A549 (cell line): ENCODE results near the gene OVCH1. TPM values are rescaled to one million over a fixed set of nuclear protein-coding genes. Genes with fewer than 3 reads are reported as not detected.

Experiments used
- ATAC-seq, 2 experiments: fragments of 200-7000 bp in 1 of 2; fragments of >200 bp in 1 of 2; cut with Nextera tagmentation in 1 of 2; cut with Tn5 transposase in 1 of 2; 3 replicates each; pipeline versions ENCODE4 v1.8.0 to v1.9.1; 2018 to 2020; ENCODE audit warnings: mild to moderate bottlenecking in 1 of 2, moderate library complexity in 1 of 2
- CTCF ChIA-PET: fragments of 300-600 bp; sonication (Branson Sonifier 250); formaldehyde crosslinking; extraction: SDS; loops from one replicate; lab custom pipeline; 2021; ENCODE audit warnings: antibody characterized with exemption, inconsistent platforms; lab: Yijun Ruan, JAX
- POLR2A ChIA-PET: fragments of 350-600 bp; formaldehyde crosslinking; extraction: SDS; loops from one replicate; lab custom pipeline; 2021; ENCODE audit warnings: antibody characterized with exemption, inconsistent platforms; lab: Yijun Ruan, JAX
- DNase-seq, 2 experiments: peaks; one replicate each; pipeline versions ENCODE4 v3.0.0 to v3.0.0-alpha.2; 2011 to 2016; ENCODE audit warnings: low read depth in 1 of 2, low spot score in 1 of 2
- FAIRE-seq: peaks from 2 replicates; lab custom pipeline; 2011; peaks lifted over from hg19 to GRCh38; lab: Jason Lieb, UNC
- H3K27ac ChIP-seq, 2 experiments: fragments of >200 bp; sonication (Bioruptor Twin); formaldehyde crosslinking; 3 replicates each; pipeline ENCODE4 v1.5.1; 2016 to 2017
- H3K4me1 ChIP-seq: fragments of >200 bp; sonication (Bioruptor Twin); formaldehyde crosslinking; 3 replicates; pipeline ENCODE4 v1.6.1; 2016
- H3K4me2 ChIP-seq: fragments of >200 bp; sonication (Bioruptor Twin); formaldehyde crosslinking; 3 replicates; pipeline ENCODE4 v1.6.1; 2016
- H3K4me3 ChIP-seq: fragments of >200 bp; sonication (Bioruptor Twin); formaldehyde crosslinking; 3 replicates; pipeline ENCODE4 v1.5.1; 2016
- H3K9me3 ChIP-seq: fragments of >200 bp; sonication (Bioruptor Twin); formaldehyde crosslinking; 3 replicates; pipeline ENCODE4 v1.6.1; 2016
- BHLHE40 ChIP-seq: IDR thresholded peaks from 2 replicates; pipeline ENCODE4 v1.6.1; 2012; ENCODE audit warnings: low read depth, low read length, inconsistent platforms
- CHD2 ChIP-seq: fragments of 150-350 bp; IDR thresholded peaks from 2 replicates; pipeline ENCODE4 v1.6.1; 2014; ENCODE audit warnings: low read length; ENCODE audit not compliant: partially characterized antibody
- CHD4 ChIP-seq: fragments of 200-600 bp; sonication (generic); IDR thresholded peaks from 2 replicates; pipeline ENCODE4 v1.6.1; 2016; ENCODE audit warnings: antibody characterized with exemption, mild to moderate bottlenecking, borderline replicate concordance
- EHMT2 ChIP-seq: fragments of 200-600 bp; sonication (generic); IDR thresholded peaks from 2 replicates; pipeline ENCODE4 v1.6.1; 2016; ENCODE audit warnings: antibody characterized with exemption, low read depth, mild to moderate bottlenecking, moderate library complexity
- EP300 ChIP-seq, 2 experiments: fragments of >200 bp; sonication (Bioruptor Twin); formaldehyde crosslinking; IDR thresholded peaks; 2 replicates in 1 of 2; 3 replicates in 1 of 2; pipeline ENCODE4 v1.6.1; 2016 to 2017
- FOSL2 ChIP-seq, 2 experiments: fragments of 450-650 bp in 1 of 2; fragments of >200 bp in 1 of 2; sonication (Bioruptor Twin) in 1 of 2; formaldehyde crosslinking; IDR thresholded peaks; 2 replicates each; pipeline versions ENCODE4 v1.5.0 to v1.6.1; 2016 to 2020; ENCODE audit warnings: mild to moderate bottlenecking in 1 of 2, moderate library complexity in 1 of 2
- GATA3 ChIP-seq: IDR thresholded peaks from 2 replicates; pipeline ENCODE4 v1.6.1; 2012; ENCODE audit warnings: borderline replicate concordance
- HDAC2 ChIP-seq: fragments of 200-600 bp; sonication (generic); IDR thresholded peaks from 2 replicates; pipeline ENCODE4 v1.6.1; 2016
- JUN ChIP-seq, 2 experiments: fragments of >200 bp; sonication (Bioruptor Twin); formaldehyde crosslinking; IDR thresholded peaks; 2 replicates in 1 of 2; 3 replicates in 1 of 2; pipeline ENCODE4 v1.6.1; 2016 to 2017
- KDM1A ChIP-seq: fragments of 200-600 bp; sonication (generic); IDR thresholded peaks from 2 replicates; pipeline ENCODE4 v1.6.1; 2016; ENCODE audit warnings: low read depth, mild to moderate bottlenecking
- MYC ChIP-seq: IDR thresholded peaks from 2 replicates; pipeline ENCODE4 v1.6.1; 2012; ENCODE audit warnings: mild to moderate bottlenecking, inconsistent platforms, low read length, improper control_type of control experiment, borderline replicate concordance
- NR3C1 ChIP-seq: fragments of >200 bp; sonication (Bioruptor Twin); formaldehyde crosslinking; IDR thresholded peaks from 3 replicates; pipeline ENCODE4 v1.6.1; 2017
- POLR2A ChIP-seq: IDR thresholded peaks from 2 replicates; pipeline ENCODE4 v1.6.1; 2012; ENCODE audit warnings: mild to moderate bottlenecking, low read length
- RAD21 ChIP-seq, 2 experiments: fragments of >200 bp in 1 of 2; sonication (Bioruptor Twin) in 1 of 2; formaldehyde crosslinking in 1 of 2; IDR thresholded peaks in 1 of 2; conservative IDR thresholded peaks in 1 of 2; 2 replicates in 1 of 2; 3 replicates in 1 of 2; pipeline ENCODE4 v1.6.1; 2012 to 2018; ENCODE audit warnings: inconsistent platforms in 1 of 2
- RARB ChIP-seq: fragments of 250-450 bp; sonication (Bioruptor Pico); IDR thresholded peaks from 2 replicates; pipeline ENCODE4 v1.8.0; 2021; ENCODE audit warnings: mild to moderate bottlenecking, moderate library complexity
- RFX5 ChIP-seq: fragments of 450-650 bp; IDR thresholded peaks from 2 replicates; pipeline ENCODE4 v1.7.1; 2014; ENCODE audit warnings: antibody characterized with exemption, mild to moderate bottlenecking, moderate library complexity
- SMC3 ChIP-seq: fragments of >200 bp; sonication (Bioruptor Twin); formaldehyde crosslinking; IDR thresholded peaks from 3 replicates; pipeline ENCODE4 v1.6.1; 2018; ENCODE audit warnings: inconsistent platforms
- SREBF2 ChIP-seq: fragments of 450-650 bp; IDR thresholded peaks from 2 replicates; pipeline ENCODE4 v1.6.1; 2014; ENCODE audit warnings: mild to moderate bottlenecking, moderate library complexity
- ZC3H11A ChIP-seq: fragments of 450-650 bp; IDR thresholded peaks from 2 replicates; pipeline ENCODE4 v1.6.1; 2014; ENCODE audit warnings: antibody characterized with exemption, mild to moderate bottlenecking
- ZSCAN20 ChIP-seq: fragments of 250-450 bp; sonication (Bioruptor Pico); IDR thresholded peaks from 2 replicates; pipeline ENCODE4 v1.8.0; 2022; ENCODE audit warnings: mild to moderate bottlenecking, moderate library complexity
- WGBS: methylation state at CpG from one replicate; pipeline ENCODE4 v1.1.6; 2017; ENCODE audit errors: missing lambda C conversion rate; 5-methylcytosine and 5-hydroxymethylcytosine counted together
- polyA plus RNA-seq, 4 experiments: library from polyadenylated mRNA; depleted of rRNA in 3 of 4; stranded (reverse); fragments of >200 nt; fragmentation: RNase III in 1 of 4; extraction: RNeasy Plus Mini Kit Qiagen cat#74134 plus additional on column Dnase treatment in 1 of 4; gene quantifications; 2 replicates in 3 of 4; 3 replicates in 1 of 4; pipeline ENCODE4 v1.2.3, GENCODE V29; 2011 to 2017
- TF ChIP-seq, protein P1 (sequence below): fragments of >200 bp; sonication (Bioruptor Twin); formaldehyde crosslinking; IDR thresholded peaks from 2 replicates; pipeline ENCODE4 v1.6.1; 2016
- TF ChIP-seq, protein P2 (sequence below): fragments of 150-350 bp; IDR thresholded peaks from 2 replicates; pipeline ENCODE4 v1.6.1; 2014; ENCODE audit warnings: low read depth, mild to moderate bottlenecking, low read length
- TF ChIP-seq, protein P3 (sequence below): fragments of 200-600 bp; sonication (generic); IDR thresholded peaks from 2 replicates; pipeline ENCODE4 v1.6.1; 2016; ENCODE audit warnings: antibody characterized with exemption, mild to moderate bottlenecking, moderate library complexity
- TF ChIP-seq, protein P4 (sequence below): IDR thresholded peaks from 2 replicates; pipeline ENCODE4 v1.6.1; 2012
- TF ChIP-seq, protein P5 (sequence below): IDR thresholded peaks from 2 replicates; pipeline ENCODE4 v1.6.1; 2012; ENCODE audit warnings: low read depth, borderline replicate concordance

OVCH1 gene
- polyA plus RNA-seq, 2 of the 4 experiments (the other 2 are of a cell fraction): not detected

DNA sequence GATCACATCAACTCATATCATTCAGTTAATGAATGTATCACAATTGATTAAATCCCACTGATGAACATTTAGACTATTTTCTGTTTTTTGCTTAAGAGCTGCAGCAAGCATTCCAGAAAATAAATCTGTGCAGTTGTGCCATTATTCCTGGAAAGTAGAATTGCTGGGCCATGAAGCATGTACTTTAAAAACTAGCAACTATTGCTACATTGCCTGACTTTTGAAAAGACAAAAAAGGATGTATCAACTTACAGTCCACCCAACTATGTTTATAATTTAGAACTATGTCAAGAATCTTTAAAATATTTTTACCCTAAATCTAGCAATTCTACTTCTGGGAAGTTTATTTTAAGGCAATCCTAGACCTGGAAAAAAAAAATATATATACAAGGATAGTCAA, 83.1 kb downstream of the OVCH1 start (continued):
- TF ChIP-seq BHLHE40: no peak
- TF ChIP-seq, protein P1, sequence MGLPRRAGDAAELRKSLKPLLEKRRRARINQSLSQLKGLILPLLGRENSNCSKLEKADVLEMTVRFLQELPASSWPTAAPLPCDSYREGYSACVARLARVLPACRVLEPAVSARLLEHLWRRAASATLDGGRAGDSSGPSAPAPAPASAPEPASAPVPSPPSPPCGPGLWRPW: no peak

DNA sequence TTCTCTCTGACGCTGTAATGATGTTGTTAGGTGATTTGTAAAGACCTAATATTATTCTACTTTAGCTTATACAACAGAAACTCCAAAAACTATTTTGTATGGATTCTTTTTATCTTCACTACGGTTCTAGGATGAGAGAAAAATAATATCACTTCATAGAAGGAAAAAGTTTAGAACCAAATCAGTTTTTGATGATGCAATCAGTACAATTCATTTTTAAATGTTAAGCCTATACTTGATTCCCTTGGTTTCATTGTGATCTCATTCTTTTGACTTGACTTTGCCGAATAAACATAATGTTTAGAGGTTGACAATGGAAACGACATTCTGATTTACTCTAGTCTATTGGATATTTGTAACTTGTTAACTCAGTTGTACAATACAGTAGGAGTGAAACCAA, 91.9 kb downstream of the OVCH1 start:
- Histone ChIP-seq H3K9me3 (no peaks in the 10 kb centered on the region), H3K4me3 (no peak overlapping the region), H3K4me1 (no peaks in the 10 kb centered on the region), H3K4me2 (no peak overlapping the region), H3K27ac (no peak overlapping the region)
- POLR2A ChIA-PET: no interaction called here
- no peak for FAIRE-seq
- DNase-seq: no peak
- CTCF ChIA-PET: no interaction called here
- no peak for ATAC-seq
- WGBS: 12% methylated on average over 4 of the region's 4 CpGs
- TF ChIP-seq RFX5: no peak

DNA sequence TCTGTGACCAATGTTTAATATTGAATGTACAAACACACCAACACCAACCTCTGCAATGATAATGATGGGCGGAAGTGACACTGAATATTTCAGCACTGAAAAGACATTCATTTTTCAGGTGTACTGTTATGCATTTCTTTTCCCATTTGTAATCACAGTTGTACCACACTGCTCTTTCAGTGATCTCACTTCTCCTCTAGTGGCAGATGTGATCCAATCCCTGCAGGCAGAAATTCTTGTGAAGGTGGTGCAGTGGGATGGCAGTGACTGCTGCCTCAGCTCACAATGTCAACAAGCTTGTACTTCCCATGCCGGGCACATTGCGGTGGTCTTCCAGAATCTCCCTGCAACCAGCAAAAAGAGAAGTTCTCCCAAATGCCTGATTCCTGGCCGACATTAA, 93.5 kb downstream of the OVCH1 start:
- Histone ChIP-seq H3K9me3 (no peaks in the 10 kb centered on the region), H3K27ac (no peak overlapping the region)
- TF ChIP-seq FOSL2 (IDR thresholded peaks at IDR 0.05) (no peak), FOSL2 (CRISPR knock-in tag; IDR thresholded peaks at IDR 0.05) (no peak), SMC3 (no peak), EHMT2 (no peak), HDAC2 (no peak), ZSCAN20 (CRISPR knock-in tag) (no peak), CHD2 (no peak), MYC (no peak), BHLHE40 (no peak), RFX5 (no peak), POLR2A (no peak), SREBF2 (no peak)
- TF ChIP-seq, protein P2, sequence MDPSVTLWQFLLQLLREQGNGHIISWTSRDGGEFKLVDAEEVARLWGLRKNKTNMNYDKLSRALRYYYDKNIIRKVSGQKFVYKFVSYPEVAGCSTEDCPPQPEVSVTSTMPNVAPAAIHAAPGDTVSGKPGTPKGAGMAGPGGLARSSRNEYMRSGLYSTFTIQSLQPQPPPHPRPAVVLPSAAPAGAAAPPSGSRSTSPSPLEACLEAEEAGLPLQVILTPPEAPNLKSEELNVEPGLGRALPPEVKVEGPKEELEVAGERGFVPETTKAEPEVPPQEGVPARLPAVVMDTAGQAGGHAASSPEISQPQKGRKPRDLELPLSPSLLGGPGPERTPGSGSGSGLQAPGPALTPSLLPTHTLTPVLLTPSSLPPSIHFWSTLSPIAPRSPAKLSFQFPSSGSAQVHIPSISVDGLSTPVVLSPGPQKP: no peak
- TF ChIP-seq, protein P3, sequence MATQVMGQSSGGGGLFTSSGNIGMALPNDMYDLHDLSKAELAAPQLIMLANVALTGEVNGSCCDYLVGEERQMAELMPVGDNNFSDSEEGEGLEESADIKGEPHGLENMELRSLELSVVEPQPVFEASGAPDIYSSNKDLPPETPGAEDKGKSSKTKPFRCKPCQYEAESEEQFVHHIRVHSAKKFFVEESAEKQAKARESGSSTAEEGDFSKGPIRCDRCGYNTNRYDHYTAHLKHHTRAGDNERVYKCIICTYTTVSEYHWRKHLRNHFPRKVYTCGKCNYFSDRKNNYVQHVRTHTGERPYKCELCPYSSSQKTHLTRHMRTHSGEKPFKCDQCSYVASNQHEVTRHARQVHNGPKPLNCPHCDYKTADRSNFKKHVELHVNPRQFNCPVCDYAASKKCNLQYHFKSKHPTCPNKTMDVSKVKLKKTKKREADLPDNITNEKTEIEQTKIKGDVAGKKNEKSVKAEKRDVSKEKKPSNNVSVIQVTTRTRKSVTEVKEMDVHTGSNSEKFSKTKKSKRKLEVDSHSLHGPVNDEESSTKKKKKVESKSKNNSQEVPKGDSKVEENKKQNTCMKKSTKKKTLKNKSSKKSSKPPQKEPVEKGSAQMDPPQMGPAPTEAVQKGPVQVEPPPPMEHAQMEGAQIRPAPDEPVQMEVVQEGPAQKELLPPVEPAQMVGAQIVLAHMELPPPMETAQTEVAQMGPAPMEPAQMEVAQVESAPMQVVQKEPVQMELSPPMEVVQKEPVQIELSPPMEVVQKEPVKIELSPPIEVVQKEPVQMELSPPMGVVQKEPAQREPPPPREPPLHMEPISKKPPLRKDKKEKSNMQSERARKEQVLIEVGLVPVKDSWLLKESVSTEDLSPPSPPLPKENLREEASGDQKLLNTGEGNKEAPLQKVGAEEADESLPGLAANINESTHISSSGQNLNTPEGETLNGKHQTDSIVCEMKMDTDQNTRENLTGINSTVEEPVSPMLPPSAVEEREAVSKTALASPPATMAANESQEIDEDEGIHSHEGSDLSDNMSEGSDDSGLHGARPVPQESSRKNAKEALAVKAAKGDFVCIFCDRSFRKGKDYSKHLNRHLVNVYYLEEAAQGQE: no peak
- TF ChIP-seq, protein P4, sequence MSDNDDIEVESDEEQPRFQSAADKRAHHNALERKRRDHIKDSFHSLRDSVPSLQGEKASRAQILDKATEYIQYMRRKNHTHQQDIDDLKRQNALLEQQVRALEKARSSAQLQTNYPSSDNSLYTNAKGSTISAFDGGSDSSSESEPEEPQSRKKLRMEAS: no peak
- TF ChIP-seq, protein P5, sequence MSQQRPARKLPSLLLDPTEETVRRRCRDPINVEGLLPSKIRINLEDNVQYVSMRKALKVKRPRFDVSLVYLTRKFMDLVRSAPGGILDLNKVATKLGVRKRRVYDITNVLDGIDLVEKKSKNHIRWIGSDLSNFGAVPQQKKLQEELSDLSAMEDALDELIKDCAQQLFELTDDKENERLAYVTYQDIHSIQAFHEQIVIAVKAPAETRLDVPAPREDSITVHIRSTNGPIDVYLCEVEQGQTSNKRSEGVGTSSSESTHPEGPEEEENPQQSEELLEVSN: no peak
- TF ChIP-seq, all 56 proteins: peak for 0
- FAIRE-seq (no peak), ATAC-seq (peak in 1 of 2 experiments; percentile 50; a peak in 2 of 6 replicates), DNase-seq (no peak)
- Histone ChIP-seq H3K4me2 (no peak overlapping the region), H3K4me1 (no peaks in the 10 kb centered on the region), H3K4me3 (no peak overlapping the region)
- WGBS: 53% methylated on average over 4 of the region's 4 CpGs
- CTCF ChIA-PET: no interaction called here
- POLR2A ChIA-PET: no interaction called here

DNA sequence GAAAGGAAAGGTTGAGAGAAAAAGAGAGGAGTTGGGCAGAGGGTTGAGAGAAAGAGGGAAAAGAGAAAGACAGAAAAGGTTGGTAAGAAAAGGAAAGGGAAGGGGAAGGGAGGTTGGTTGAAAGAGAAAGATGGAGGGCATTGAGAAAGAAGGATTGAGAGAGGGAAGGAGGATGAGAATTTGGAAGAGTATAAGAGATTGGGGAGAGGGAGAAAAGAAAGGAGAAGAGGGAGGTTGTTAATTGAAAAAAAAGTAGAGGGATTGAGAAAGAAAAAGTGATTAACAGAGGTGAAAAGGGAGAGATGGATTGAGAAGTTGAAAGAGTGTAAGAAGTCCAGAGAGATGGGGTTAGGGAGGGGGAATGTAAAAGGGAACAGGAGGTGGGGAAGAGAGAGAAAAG, 95.0 kb downstream of the OVCH1 start:
- ATAC-seq: no peak
- FAIRE-seq: no peak
- CTCF ChIA-PET: no interaction called here
- POLR2A ChIA-PET: no interaction called here
- Histone ChIP-seq H3K4me3 (no peak overlapping the region), H3K9me3 (no peaks in the 10 kb centered on the region), H3K27ac (no peak overlapping the region), H3K4me1 (no peaks in the 10 kb centered on the region), H3K4me2 (no peak overlapping the region)
- DNase-seq: no peak
- no peak for TF ChIP-seq POLR2A
- no peak for TF ChIP-seq EP300 (IDR thresholded peaks at IDR 0.05)
- TF ChIP-seq KDM1A: no peak
- TF ChIP-seq, protein P3: no peak
- TF ChIP-seq ZC3H11A: no peak
- no peak for TF ChIP-seq JUN (IDR thresholded peaks at IDR 0.05)
- TF ChIP-seq RAD21 (conservative IDR thresholded peaks at IDR 0.05 in 1 of 2, IDR thresholded peaks at IDR 0.05 in 1 of 2): no peak
- TF ChIP-seq CHD4: no peak
- no peak for TF ChIP-seq RARB (CRISPR knock-in tag)
- no peak for TF ChIP-seq ZSCAN20 (CRISPR knock-in tag)
- no peak for TF ChIP-seq NR3C1
- no peak for TF ChIP-seq GATA3
